ENCODE data around the gene GUCA1C.

GRCh38 chr3:108946292-108947285 is 7.1 kb downstream of the GUCA1C start:
- TF ChIP-seq CTCF (IDR thresholded peaks at IDR 0.05; ENCODE audit: low read length) (no peak), EZH2phosphoT487 (IDR thresholded peaks at IDR 0.05; ENCODE audit: low read length) (no peak), EZH2 (optimal IDR thresholded peaks at IDR 0.05; ENCODE audit: low read depth, low read length) (no peak)
